ENCODE measurements around the gene CCR2. TPM values are rescaled to one million over a fixed set of nuclear protein-coding genes. Genes with fewer than 3 reads are reported as not detected.

Gene CCR2
- total and polyA plus RNA-seq, 2 of the 4 experiments (the other 2 are of a cell fraction): not detected

DNA sequence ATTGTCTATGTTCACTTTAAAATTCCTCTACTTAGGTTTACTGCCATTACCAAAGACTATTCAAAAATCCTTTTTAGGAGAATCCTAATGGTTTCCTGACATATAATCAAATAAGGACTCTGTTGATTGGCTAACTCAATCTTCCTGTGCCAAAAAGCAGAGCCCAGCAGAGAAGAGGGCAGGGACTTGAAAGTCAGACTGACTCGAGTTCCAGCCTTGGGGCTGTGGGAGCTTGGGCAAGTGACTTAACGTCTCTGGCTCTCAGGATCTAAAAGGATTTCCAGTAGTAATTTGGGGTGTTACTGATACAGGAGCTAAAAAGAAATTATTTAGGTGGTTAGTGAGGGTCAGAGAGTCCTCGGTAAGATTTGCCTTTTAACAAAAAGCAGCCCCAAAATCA is 27.7 kb downstream of the CCR2 start:
- no peak overlapping the region for H2BK15ac ChIP-seq (ENCODE audit: low read depth, low read length)
- TF ChIP-seq MXI1 (IDR thresholded peaks at IDR 0.05; ENCODE audit: borderline replicate concordance, low read depth, low read length) (no peak), POLR2A (IDR thresholded peaks at IDR 0.05; ENCODE audit: low read depth, low read length) (no peak), NFE2L2 (IDR thresholded peaks at IDR 0.05; ENCODE audit: low read depth, low read length) (no peak), CTCF (conservative IDR thresholded peaks at IDR 0.05; ENCODE audit: low read depth, low read length) (no peak), USF2 (IDR thresholded peaks at IDR 0.05; ENCODE audit: low read depth, low read length) (no peak), CEBPB (IDR thresholded peaks at IDR 0.05; ENCODE audit: low read depth, low read length) (no peak), RCOR1 (IDR thresholded peaks at IDR 0.05; ENCODE audit: insufficient replicate concordance, low read length) (no peak), MAZ (IDR thresholded peaks at IDR 0.05; ENCODE audit: borderline replicate concordance, low read depth, low read length) (no peak), CHD1 (IDR thresholded peaks at IDR 0.05; ENCODE audit: low read depth, low read length) (no peak), RFX5 (IDR thresholded peaks at IDR 0.05; ENCODE audit: low read depth, low read length) (no peak), FOS (IDR thresholded peaks at IDR 0.05; ENCODE audit: low read depth, low read length) (no peak), RAD21 (IDR thresholded peaks at IDR 0.05; ENCODE audit: low read length) (no peak), SMC3 (IDR thresholded peaks at IDR 0.05; ENCODE audit: low read depth, low read length) (no peak), MAFK (IDR thresholded peaks at IDR 0.05; ENCODE audit: low read depth, low read length) (no peak), BHLHE40 (IDR thresholded peaks at IDR 0.05; ENCODE audit: low read depth, low read length) (no peak)
- TF ChIP-seq, protein P1, sequence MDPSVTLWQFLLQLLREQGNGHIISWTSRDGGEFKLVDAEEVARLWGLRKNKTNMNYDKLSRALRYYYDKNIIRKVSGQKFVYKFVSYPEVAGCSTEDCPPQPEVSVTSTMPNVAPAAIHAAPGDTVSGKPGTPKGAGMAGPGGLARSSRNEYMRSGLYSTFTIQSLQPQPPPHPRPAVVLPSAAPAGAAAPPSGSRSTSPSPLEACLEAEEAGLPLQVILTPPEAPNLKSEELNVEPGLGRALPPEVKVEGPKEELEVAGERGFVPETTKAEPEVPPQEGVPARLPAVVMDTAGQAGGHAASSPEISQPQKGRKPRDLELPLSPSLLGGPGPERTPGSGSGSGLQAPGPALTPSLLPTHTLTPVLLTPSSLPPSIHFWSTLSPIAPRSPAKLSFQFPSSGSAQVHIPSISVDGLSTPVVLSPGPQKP (IDR thresholded peaks at IDR 0.05; ENCODE audit: borderline replicate concordance, low read depth, low read length): no peak
- H3K56ac ChIP-seq (ENCODE audit: extremely low read depth, insufficient read depth, low read length): no peak overlapping the region
- H4K8ac ChIP-seq (ENCODE audit: low read depth in 2 of 2, low read length in 2 of 2): no peak overlapping the region
- H4K5ac ChIP-seq (ENCODE audit: low read depth, low read length): no peak overlapping the region
- ATAC-seq (ENCODE audit: low read depth): no peak
- no peak overlapping the region for H3K14ac ChIP-seq (replicated peaks; ENCODE audit: low read depth, low read length)
- H3K36me3 ChIP-seq (ENCODE audit: control insufficient read depth, insufficient read depth, low read length): no peaks in the 10 kb centered on the region
- H3K18ac ChIP-seq (ENCODE audit: low read depth, low read length): no peak overlapping the region
- ChIA-PET POLR2A (ENCODE audit: unreplicated experiment) (no interaction called here), CTCF (no interaction called here)
- no peaks in the 10 kb centered on the region for H3K79me1 ChIP-seq (ENCODE audit: low read depth in 1 of 2, low read length in 2 of 2)
- H3K4me2 ChIP-seq (ENCODE audit: low read depth, low read length): no peak overlapping the region
- H2BK20ac ChIP-seq (ENCODE audit: low read depth, low read length): no peak overlapping the region
- no peak overlapping the region for H2BK120ac ChIP-seq (ENCODE audit: low read depth, low read length)
- H3K9me1 ChIP-seq (ENCODE audit: insufficient read depth, low read length): peaks cover 4% of the 10 kb centered on the region
- H3K23ac ChIP-seq (ENCODE audit: low read depth, low read length): no peak overlapping the region
- dilution Hi-C loops (cut with HindIII; ENCODE audit: low sequenced_read_pairs, unreplicated experiment): no loop called here
- intact Hi-C loops (cut with micrococcal nuclease): no loop called here
- no TSS peak for BruUV-seq (replicated peaks)
- no peak overlapping the region for H4K91ac ChIP-seq (ENCODE audit: insufficient read depth, low read depth, low read length)
- no peak for DNase-seq
- H4K20me1 ChIP-seq (ENCODE audit: insufficient read depth, low read length): no peaks in the 10 kb centered on the region
- H3K27me3 ChIP-seq (ENCODE audit: control insufficient read depth, insufficient read depth, low read length): peaks cover 36% of the 10 kb centered on the region
- no peak overlapping the region for H3K4me3 ChIP-seq (ENCODE audit: insufficient read depth, low read depth, low read length)
- no peak overlapping the region for H3K27ac ChIP-seq (ENCODE audit: insufficient read depth, low read length)
- WGBS, 2 experiments (ENCODE audit: extremely low coverage in 2 of 2, insufficient read length in 1 of 2): no CpG with 5 or more reads among the region's 3 CpGs
- no peak overlapping the region for H2AK5ac ChIP-seq (ENCODE audit: low read depth, low read length)
- H3K9me3 ChIP-seq (ENCODE audit: control insufficient read depth, insufficient read depth, low read length): no peaks in the 10 kb centered on the region
- no peaks in the 10 kb centered on the region for H3K4me1 ChIP-seq (ENCODE audit: control insufficient read depth, insufficient read depth, low read length)
- H3K9ac ChIP-seq (ENCODE audit: low read depth, low read length): no peak overlapping the region
- no peak overlapping the region for H3K4ac ChIP-seq (ENCODE audit: low read depth, low read length)
- in situ Hi-C loops (cut with MboI; ENCODE audit: low sequenced_read_pairs): no loop called here
- no peak overlapping the region for H2AK9ac ChIP-seq (replicated peaks; ENCODE audit: low read depth, low read length, poor library complexity)
- H2BK5ac ChIP-seq (ENCODE audit: low read depth, low read length, poor library complexity, severe bottlenecking): no peak overlapping the region
- no peak overlapping the region for H2AFZ ChIP-seq (replicated peaks; ENCODE audit: low read length, poor library complexity)
